B cell (primary cell): ENCODE measurements around the gene GPR158. TPM values are rescaled to one million over a fixed set of nuclear protein-coding genes. Genes with fewer than 3 reads are reported as not detected.

Experiments
- ATAC-seq: fragments of 200-7000 bp; cut with Tn5 transposase; one replicate; pipeline ENCODE4 v1.10.0; 2021; ENCODE audit warnings: low read depth, mild to moderate bottlenecking, moderate number of reproducible peaks, moderate library complexity
- CTCF ChIA-PET: fragments of 350-600 bp; sonication (Branson Sonifier 250); formaldehyde crosslinking; loops from one replicate; lab custom pipeline; 2021; ENCODE audit warnings: antibody characterized with exemption, inconsistent platforms; lab: Charles Lee
- POLR2A ChIA-PET: fragments of 350-600 bp; sonication (Branson Sonifier 250); formaldehyde crosslinking; loops from one replicate; lab custom pipeline; 2021; ENCODE audit warnings: antibody characterized with exemption; lab: Charles Lee
- DNase-seq: peaks from one replicate; pipeline ENCODE4 v3.0.0; 2013
- H2AFZ ChIP-seq: 2 replicates; pipeline ENCODE4 v1.6.1; 2012; ENCODE audit warnings: mild to moderate bottlenecking, low read depth, low read length; ENCODE audit not compliant: insufficient read depth, poor library complexity, severe bottlenecking
- H3K27ac ChIP-seq, 2 donors: 1 replicate in 1 of 2; 2 replicates in 1 of 2; pipeline ENCODE4 v1.5.1; 2012 to 2013; ENCODE audit warnings: low read length in 2 of 2, mild to moderate bottlenecking in 2 of 2, moderate library complexity in 1 of 2
- H3K27me3 ChIP-seq, 4 experiments: fragments of 200-600 bp in 1 of 4; sonication (generic) in 1 of 4; replicated peaks in 1 of 4; 1 replicate in 2 of 4; 2 replicates in 2 of 4; pipeline versions ENCODE4 v1.6.1 to v1.7.0; 2013 to 2016; ENCODE audit warnings: low read length in 3 of 4, mild to moderate bottlenecking in 2 of 4, mixed read lengths in 1 of 4, moderate library complexity in 1 of 4; ENCODE audit not compliant: insufficient read depth in 4 of 4, control insufficient read depth in 3 of 4; ENCODE audit errors: control extremely low read depth in 1 of 4
- H3K36me3 ChIP-seq, 2 experiments: replicated peaks in 1 of 2; 1 replicate in 1 of 2; 2 replicates in 1 of 2; pipeline versions ENCODE4 v1.6.1 to v1.7.1; 2013; ENCODE audit warnings: low read length in 1 of 2; ENCODE audit not compliant: insufficient read depth in 2 of 2, control insufficient read depth in 1 of 2; ENCODE audit errors: control extremely low read depth in 1 of 2, extremely low read depth in 1 of 2
- H3K4me1 ChIP-seq, 2 donors: fragments of 200-600 bp in 1 of 2; sonication (generic) in 1 of 2; 1 replicate in 1 of 2; 2 replicates in 1 of 2; pipeline versions ENCODE4 v1.5.1 to v1.6.1; 2013 to 2017; ENCODE audit warnings: low read length in 2 of 2; ENCODE audit not compliant: control insufficient read depth in 2 of 2, insufficient read depth in 2 of 2
- H3K4me2 ChIP-seq: replicated peaks from 2 replicates; pipeline ENCODE3; 2012; ENCODE audit warnings: mild to moderate bottlenecking, low read depth, low read length; ENCODE audit not compliant: poor library complexity, severe bottlenecking
- H3K4me3 ChIP-seq, 5 experiments: fragments of 200-600 bp in 1 of 5; sonication (generic) in 1 of 5; 1 replicate in 3 of 5; 2 replicates in 2 of 5; pipeline versions ENCODE4 v1.5.1 to v1.7.0; 2011 to 2016; ENCODE audit warnings: low read length in 4 of 5, mild to moderate bottlenecking in 4 of 5, low read depth in 2 of 5, control low read depth in 1 of 5, moderate library complexity in 1 of 5; ENCODE audit not compliant: insufficient read depth in 1 of 5; ENCODE audit errors: control extremely low read depth in 1 of 5, extremely low read depth in 1 of 5
- H3K79me2 ChIP-seq: fragments of 200-600 bp; sonication (generic); one replicate; pipeline ENCODE4 v1.6.0; 2016; ENCODE audit warnings: low read length; ENCODE audit not compliant: control insufficient read depth, insufficient read depth
- H3K9ac ChIP-seq: fragments of 200-600 bp; sonication (generic); 2 replicates; pipeline ENCODE4 v1.6.1; 2017; ENCODE audit warnings: mild to moderate bottlenecking, low read length, moderate library complexity
- H3K9me3 ChIP-seq, 3 donors: one replicate each; pipeline versions ENCODE4 v1.6.1 to v1.7.1; 2013; ENCODE audit warnings: low read length in 2 of 3; ENCODE audit not compliant: control insufficient read depth in 2 of 3, insufficient read depth in 1 of 3; ENCODE audit errors: control extremely low read depth in 1 of 3
- H4K20me1 ChIP-seq: 2 replicates; pipeline ENCODE4 v1.6.0; 2012; ENCODE audit warnings: mild to moderate bottlenecking, low read length; ENCODE audit not compliant: insufficient read depth, control insufficient read depth, poor library complexity, severe bottlenecking
- H3K27ac Mint-ChIP-seq: one replicate; pipeline ENCODE4 v1.8.0; 2021; ENCODE audit warnings: mixed read lengths
- H3K27me3 Mint-ChIP-seq: one replicate; pipeline ENCODE4 v1.8.0; 2021; ENCODE audit warnings: mixed read lengths
- H3K4me1 Mint-ChIP-seq: one replicate; pipeline ENCODE4 v1.8.0; 2021; ENCODE audit warnings: mixed read lengths
- H3K4me3 Mint-ChIP-seq: one replicate; pipeline ENCODE4 v1.8.0; 2021; ENCODE audit warnings: mixed read lengths
- H3K9me3 Mint-ChIP-seq: one replicate; pipeline ENCODE4 v1.8.0; 2022; ENCODE audit warnings: mixed read lengths; ENCODE audit not compliant: insufficient read depth
- EZH2 ChIP-seq: IDR thresholded peaks from 2 replicates; pipeline ENCODE4 v1.6.1; 2012; ENCODE audit warnings: borderline replicate concordance, low read depth, mild to moderate bottlenecking, moderate library complexity, low read length; ENCODE audit not compliant: insufficient read depth, poor library complexity, severe bottlenecking
- WGBS: methylation state at CpG from one replicate; pipeline ENCODE4 v1.1.5; 2013; ENCODE audit warnings: missing lambda C conversion rate; ENCODE audit not compliant: insufficient coverage; 5-methylcytosine and 5-hydroxymethylcytosine counted together
- intact Hi-C: fragments of 100-400 bp; cut with micrococcal nuclease; formaldehyde crosslinking; loops from one replicate; pipeline ENCODE4 v1.10.0; 2022
- polyA plus RNA-seq: library from polyadenylated mRNA; depleted of rRNA; stranded (reverse); fragments of >200 nt; gene quantifications from 2 replicates; pipeline ENCODE4 v1.2.3, GENCODE V29; 2012
- total RNA-seq, 2 donors: library from RNA; stranded (reverse); fragments of 120-200 nt in 1 of 2; gene quantifications; 1 replicate in 1 of 2; 2 replicates in 1 of 2; pipeline versions ENCODE4 v1.2.3 to v1.2.4, GENCODE V29; 2013 to 2022
- TF ChIP-seq, protein P1 (sequence below): fragments of 200-600 bp; IDR thresholded peaks from one replicate; pipeline ENCODE4 v1.8.0; 2022; ENCODE audit warnings: antibody characterized with exemption, mild to moderate bottlenecking

GPR158 gene
- total and polyA plus RNA-seq, 2 donors (not counting 1 experiment from before 2014, with no cell fraction given), result not detected

- ChIA-PET CTCF (no interaction called here), POLR2A (no interaction called here)
- H4K20me1 ChIP-seq, result no peaks in the 10 kb centered on the region
- no peak for ATAC-seq
- H3K9ac ChIP-seq, result no peak overlapping the region
- no peak for DNase-seq
- WGBS, result 100% methylated on average over 1 of the region's 4 CpGs
- intact Hi-C loops, result no loop called here
- H3K27ac ChIP-seq, result no peak overlapping the region
- no peak for TF ChIP-seq EZH2
- TF ChIP-seq, protein P1, sequence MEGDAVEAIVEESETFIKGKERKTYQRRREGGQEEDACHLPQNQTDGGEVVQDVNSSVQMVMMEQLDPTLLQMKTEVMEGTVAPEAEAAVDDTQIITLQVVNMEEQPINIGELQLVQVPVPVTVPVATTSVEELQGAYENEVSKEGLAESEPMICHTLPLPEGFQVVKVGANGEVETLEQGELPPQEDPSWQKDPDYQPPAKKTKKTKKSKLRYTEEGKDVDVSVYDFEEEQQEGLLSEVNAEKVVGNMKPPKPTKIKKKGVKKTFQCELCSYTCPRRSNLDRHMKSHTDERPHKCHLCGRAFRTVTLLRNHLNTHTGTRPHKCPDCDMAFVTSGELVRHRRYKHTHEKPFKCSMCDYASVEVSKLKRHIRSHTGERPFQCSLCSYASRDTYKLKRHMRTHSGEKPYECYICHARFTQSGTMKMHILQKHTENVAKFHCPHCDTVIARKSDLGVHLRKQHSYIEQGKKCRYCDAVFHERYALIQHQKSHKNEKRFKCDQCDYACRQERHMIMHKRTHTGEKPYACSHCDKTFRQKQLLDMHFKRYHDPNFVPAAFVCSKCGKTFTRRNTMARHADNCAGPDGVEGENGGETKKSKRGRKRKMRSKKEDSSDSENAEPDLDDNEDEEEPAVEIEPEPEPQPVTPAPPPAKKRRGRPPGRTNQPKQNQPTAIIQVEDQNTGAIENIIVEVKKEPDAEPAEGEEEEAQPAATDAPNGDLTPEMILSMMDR, result no peak
- Mint-ChIP-seq H3K4me1 (no peaks in the 10 kb centered on the region), H3K4me3 (no peak overlapping the region), H3K9me3 (no peaks in the 10 kb centered on the region), H3K27me3 (no peaks in the 10 kb centered on the region), H3K27ac (no peak overlapping the region)
- no peak overlapping the region for H3K4me2 ChIP-seq
- no peaks in the 10 kb centered on the region for H3K9me3 ChIP-seq
- no peaks in the 10 kb centered on the region for H3K27me3 ChIP-seq
- no peaks in the 10 kb centered on the region for H3K36me3 ChIP-seq
- H2AFZ ChIP-seq, result no peak overlapping the region
- no peaks in the 10 kb centered on the region for H3K4me1 ChIP-seq
- H3K4me3 ChIP-seq, result no peak overlapping the region
- H3K79me2 ChIP-seq, result no peaks in the 10 kb centered on the region
These were observed 429.8 kb downstream of the GPR158 start for GRCh38 chr10:25604591-25604990.

DNA sequence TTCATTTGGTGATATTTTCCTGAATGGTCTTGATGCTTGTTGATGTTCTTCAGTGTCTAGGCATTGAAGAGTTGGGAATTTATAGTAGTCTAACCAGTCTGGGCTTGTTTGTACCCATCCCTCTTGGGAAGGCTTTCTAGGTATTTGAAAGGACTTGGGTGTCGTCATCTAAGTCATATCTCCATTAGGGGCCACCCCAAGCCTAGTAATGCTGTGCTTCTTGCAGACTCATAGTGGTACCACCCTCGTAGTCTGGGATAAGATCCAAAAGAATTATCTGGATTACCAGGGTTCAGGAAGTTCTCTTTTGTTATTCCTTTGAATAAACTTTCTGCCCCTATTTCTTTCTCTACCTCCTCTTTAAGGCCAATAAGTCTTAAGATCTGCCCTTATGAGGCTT lies 439.9 kb downstream of the GPR158 start:
- ChIA-PET POLR2A (no interaction called here), CTCF (no interaction called here)
- no peaks in the 10 kb centered on the region for H4K20me1 ChIP-seq
- TF ChIP-seq, protein P1, result no peak
- TF ChIP-seq EZH2, result no peak
- Mint-ChIP-seq H3K4me1 (peaks cover 2% of the 10 kb centered on the region), H3K9me3 (no peaks in the 10 kb centered on the region), H3K27me3 (peaks cover 8% of the 10 kb centered on the region), H3K27ac (no peak overlapping the region), H3K4me3 (no peak overlapping the region)
- no peak overlapping the region for H3K9ac ChIP-seq
- WGBS, result 70% methylated on average over 2 of the region's 2 CpGs
- intact Hi-C loops, result no loop called here
- H3K27ac ChIP-seq, result no peak overlapping the region
- ATAC-seq (no peak), DNase-seq (no peak)
- no peak overlapping the region for H2AFZ ChIP-seq
- no peaks in the 10 kb centered on the region for H3K36me3 ChIP-seq
- H3K4me3 ChIP-seq, result no peak overlapping the region
- H3K9me3 ChIP-seq, result peaks cover 0 to 9% (median 0%) of the 10 kb centered on the region in 3 donors
- no peaks in the 10 kb centered on the region for H3K4me1 ChIP-seq
- no peaks in the 10 kb centered on the region for H3K79me2 ChIP-seq
- H3K27me3 ChIP-seq, result peaks cover 0 to 5% (median 0%) of the 10 kb centered on the region in 4 experiments
- no peak overlapping the region for H3K4me2 ChIP-seq
